GM23338 (cell line): ENCODE data around the gene RNF34. TPM values are rescaled to one million over a fixed set of nuclear protein-coding genes. Genes with fewer than 3 reads are reported as not detected.

Source experiments
- ATAC-seq: fragments of 200-7000 bp; cut with Tn5 transposase; 3 replicates; pipeline ENCODE4 v1.9.1; 2020
- DNase-seq: peaks from one replicate; pipeline ENCODE4 v3.0.0-alpha.2; 2015; ENCODE audit warnings: low spot score
- H2AFZ ChIP-seq: fragments of 200-600 bp; sonication (generic); 2 replicates; pipeline ENCODE4 v1.8.0; 2016; ENCODE audit warnings: antibody characterized with exemption, mild to moderate bottlenecking, moderate library complexity
- H3F3A ChIP-seq: fragments of 200-600 bp; sonication (generic); replicated peaks from 2 replicates; pipeline ENCODE4 v1.8.0; 2017; ENCODE audit warnings: antibody characterized with exemption, mixed run types, low read depth
- H3K27ac ChIP-seq: fragments of 200-600 bp; sonication (generic); 2 replicates; pipeline ENCODE4 v1.6.1; 2016; ENCODE audit warnings: low read depth
- H3K27me3 ChIP-seq: fragments of 200-600 bp; sonication (generic); 2 replicates; pipeline ENCODE4 v1.8.0; 2016; ENCODE audit warnings: mild to moderate bottlenecking, mixed run types, moderate library complexity; ENCODE audit not compliant: insufficient read depth
- H3K36me3 ChIP-seq: fragments of 200-600 bp; sonication (generic); 2 replicates; pipeline ENCODE4 v1.8.0; 2016; ENCODE audit warnings: mild to moderate bottlenecking; ENCODE audit not compliant: insufficient read depth
- H3K4me1 ChIP-seq: fragments of 200-600 bp; sonication (generic); 2 replicates; pipeline ENCODE4 v1.8.0; 2016; ENCODE audit warnings: mild to moderate bottlenecking, moderate library complexity; ENCODE audit not compliant: insufficient read depth
- H3K4me2 ChIP-seq: fragments of 200-600 bp; sonication (generic); 2 replicates; pipeline ENCODE4 v1.7.1; 2017; ENCODE audit warnings: mixed run types
- H3K4me3 ChIP-seq: fragments of 200-600 bp; sonication (generic); 2 replicates; pipeline ENCODE4 v1.6.1; 2016; ENCODE audit warnings: mixed run types
- H3K79me2 ChIP-seq: fragments of 200-600 bp; sonication (generic); replicated peaks from 2 replicates; pipeline ENCODE4 v1.8.0; 2017; ENCODE audit warnings: mild to moderate bottlenecking; ENCODE audit not compliant: insufficient read depth
- H3K9me2 ChIP-seq: fragments of 200-600 bp; sonication (generic); 2 replicates; pipeline ENCODE4 v1.8.0; 2017; ENCODE audit not compliant: insufficient read depth
- H4K20me1 ChIP-seq: fragments of 200-600 bp; sonication (generic); replicated peaks from 2 replicates; pipeline ENCODE4 v1.8.0; 2017; ENCODE audit warnings: mild to moderate bottlenecking; ENCODE audit not compliant: insufficient read depth
- H3K27ac Mint-ChIP-seq: 2 replicates; pipeline ENCODE4 v1.8.0; 2020; ENCODE audit warnings: inconsistent platforms, mild to moderate bottlenecking, moderate library complexity, mixed read lengths
- H3K27me3 Mint-ChIP-seq: 3 replicates; pipeline ENCODE4 v1.8.0; 2022; ENCODE audit warnings: low read depth, mild to moderate bottlenecking, moderate library complexity, mixed read lengths, inconsistent platforms; ENCODE audit not compliant: insufficient read depth, poor library complexity
- H3K36me3 Mint-ChIP-seq: 3 replicates; pipeline ENCODE4 v1.8.0; 2021; ENCODE audit warnings: low read depth, mild to moderate bottlenecking, inconsistent platforms, moderate library complexity, mixed read lengths
- H3K4me1 Mint-ChIP-seq: 3 replicates; pipeline ENCODE4 v1.8.0; 2020; ENCODE audit warnings: mild to moderate bottlenecking, inconsistent platforms, mixed read lengths
- H3K4me3 Mint-ChIP-seq: 3 replicates; pipeline ENCODE4 v1.8.0; 2021; ENCODE audit warnings: moderate library complexity, mild to moderate bottlenecking, inconsistent platforms, mixed read lengths
- H3K9me3 Mint-ChIP-seq: 3 replicates; pipeline ENCODE4 v1.8.0; 2020; ENCODE audit warnings: moderate library complexity, mild to moderate bottlenecking, inconsistent platforms, mixed read lengths
- EZH2 ChIP-seq: fragments of 200-600 bp; sonication (generic); IDR thresholded peaks from one replicate; pipeline ENCODE4 v1.8.0; 2017; ENCODE audit warnings: antibody characterized with exemption, mild to moderate bottlenecking, low read depth; ENCODE audit not compliant: unreplicated experiment
- EZH2phosphoT487 ChIP-seq: fragments of 200-600 bp; sonication (generic); IDR thresholded peaks from one replicate; pipeline ENCODE4 v1.8.1; 2018; ENCODE audit warnings: antibody characterized with exemption; ENCODE audit not compliant: unreplicated experiment
- STAT1 ChIP-seq: IDR thresholded peaks from one replicate; pipeline ENCODE4 v1.6.1; 2016; ENCODE audit warnings: antibody characterized with exemption; ENCODE audit not compliant: unreplicated experiment
- polyA plus RNA-seq: library from polyadenylated mRNA; unstranded; fragments of >200 nt; fragmentation: Nextera tagmentation; extraction: Ambion mirVana; gene quantifications from 2 replicates; pipeline ENCODE4 v1.2.1, GENCODE V29; 2016
- total RNA-seq: library from RNA; depleted of rRNA; stranded (reverse); fragments of >200 nt; shearing (Covaris generic); gene quantifications from 2 replicates; pipeline ENCODE4 v1.2.3, GENCODE V29; 2014
- TF ChIP-seq, protein P1 (sequence below), 2 experiments: fragments of 200-600 bp in 1 of 2; sonication (generic) in 1 of 2; conservative IDR thresholded peaks; 2 replicates each; pipeline versions ENCODE4 v1.5.1 to v1.6.1; 2016 to 2017; ENCODE audit warnings: antibody characterized with exemption in 2 of 2, low read depth in 2 of 2, mild to moderate bottlenecking in 2 of 2, moderate library complexity in 1 of 2
- TF ChIP-seq, protein P2 (sequence below): IDR thresholded peaks from 2 replicates; pipeline ENCODE4 v1.6.1; 2016; ENCODE audit warnings: antibody characterized with exemption

RNF34 gene
- total and polyA plus RNA-seq, 2 experiments from 2014 or later: 47.2 to 63.3 TPM

DNA sequence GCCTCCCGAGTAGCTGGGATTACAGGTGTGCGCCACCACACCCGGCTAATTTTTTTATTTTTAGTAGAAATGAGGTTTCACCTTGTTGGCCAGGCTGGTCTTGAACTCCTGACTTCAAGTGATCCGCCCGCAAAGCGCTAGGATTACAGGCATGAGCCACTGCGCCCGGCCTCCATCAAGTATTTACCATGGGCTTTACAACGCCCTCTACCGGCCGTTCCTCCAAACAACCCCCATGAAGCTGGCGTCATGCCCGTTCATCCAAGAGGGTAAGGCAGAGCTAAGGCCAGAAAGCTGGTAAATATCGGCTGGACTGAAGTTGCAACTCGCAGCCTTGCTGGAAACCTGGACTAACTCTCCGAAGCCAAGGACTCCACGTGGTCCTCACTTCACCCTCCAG, 41.6 kb downstream of the RNF34 start:
- ATAC-seq (no peak), DNase-seq (peak; percentile 62)
- Mint-ChIP-seq H3K4me1 (peaks cover 5% of the 10 kb centered on the region; the same call in 2 of the 3 replicates), H3K4me3 (no peak overlapping the region), H3K9me3 (no peaks in the 10 kb centered on the region; the same call in 1 of the 3 replicates), H3K27me3 (peaks cover 18% of the 10 kb centered on the region), H3K27ac (no peak overlapping the region), H3K36me3 (peaks cover 82% of the 10 kb centered on the region)
- Histone ChIP-seq H3K27ac (no peak overlapping the region), H3K4me2 (no peak overlapping the region), H2AFZ (no peak overlapping the region), H3K4me1 (no peaks in the 10 kb centered on the region), H3K9me2 (no peaks in the 10 kb centered on the region), H3K79me2 (peaks cover 14% of the 10 kb centered on the region), H3K27me3 (no peaks in the 10 kb centered on the region), H3K36me3 (peaks cover 35% of the 10 kb centered on the region; the same call in 1 of the 2 replicates), H4K20me1 (peaks cover 18% of the 10 kb centered on the region; the same call in 1 of the 2 replicates), H3F3A (peaks cover 18% of the 10 kb centered on the region; the same call in 1 of the 2 replicates), H3K4me3 (no peak overlapping the region)
- no peak for TF ChIP-seq EZH2
- TF ChIP-seq, protein P1, sequence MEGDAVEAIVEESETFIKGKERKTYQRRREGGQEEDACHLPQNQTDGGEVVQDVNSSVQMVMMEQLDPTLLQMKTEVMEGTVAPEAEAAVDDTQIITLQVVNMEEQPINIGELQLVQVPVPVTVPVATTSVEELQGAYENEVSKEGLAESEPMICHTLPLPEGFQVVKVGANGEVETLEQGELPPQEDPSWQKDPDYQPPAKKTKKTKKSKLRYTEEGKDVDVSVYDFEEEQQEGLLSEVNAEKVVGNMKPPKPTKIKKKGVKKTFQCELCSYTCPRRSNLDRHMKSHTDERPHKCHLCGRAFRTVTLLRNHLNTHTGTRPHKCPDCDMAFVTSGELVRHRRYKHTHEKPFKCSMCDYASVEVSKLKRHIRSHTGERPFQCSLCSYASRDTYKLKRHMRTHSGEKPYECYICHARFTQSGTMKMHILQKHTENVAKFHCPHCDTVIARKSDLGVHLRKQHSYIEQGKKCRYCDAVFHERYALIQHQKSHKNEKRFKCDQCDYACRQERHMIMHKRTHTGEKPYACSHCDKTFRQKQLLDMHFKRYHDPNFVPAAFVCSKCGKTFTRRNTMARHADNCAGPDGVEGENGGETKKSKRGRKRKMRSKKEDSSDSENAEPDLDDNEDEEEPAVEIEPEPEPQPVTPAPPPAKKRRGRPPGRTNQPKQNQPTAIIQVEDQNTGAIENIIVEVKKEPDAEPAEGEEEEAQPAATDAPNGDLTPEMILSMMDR (conservative IDR thresholded peaks at IDR 0.05; ENCODE audit: low read depth in 2 of 2): peak; percentile 62 to 63

DNA sequence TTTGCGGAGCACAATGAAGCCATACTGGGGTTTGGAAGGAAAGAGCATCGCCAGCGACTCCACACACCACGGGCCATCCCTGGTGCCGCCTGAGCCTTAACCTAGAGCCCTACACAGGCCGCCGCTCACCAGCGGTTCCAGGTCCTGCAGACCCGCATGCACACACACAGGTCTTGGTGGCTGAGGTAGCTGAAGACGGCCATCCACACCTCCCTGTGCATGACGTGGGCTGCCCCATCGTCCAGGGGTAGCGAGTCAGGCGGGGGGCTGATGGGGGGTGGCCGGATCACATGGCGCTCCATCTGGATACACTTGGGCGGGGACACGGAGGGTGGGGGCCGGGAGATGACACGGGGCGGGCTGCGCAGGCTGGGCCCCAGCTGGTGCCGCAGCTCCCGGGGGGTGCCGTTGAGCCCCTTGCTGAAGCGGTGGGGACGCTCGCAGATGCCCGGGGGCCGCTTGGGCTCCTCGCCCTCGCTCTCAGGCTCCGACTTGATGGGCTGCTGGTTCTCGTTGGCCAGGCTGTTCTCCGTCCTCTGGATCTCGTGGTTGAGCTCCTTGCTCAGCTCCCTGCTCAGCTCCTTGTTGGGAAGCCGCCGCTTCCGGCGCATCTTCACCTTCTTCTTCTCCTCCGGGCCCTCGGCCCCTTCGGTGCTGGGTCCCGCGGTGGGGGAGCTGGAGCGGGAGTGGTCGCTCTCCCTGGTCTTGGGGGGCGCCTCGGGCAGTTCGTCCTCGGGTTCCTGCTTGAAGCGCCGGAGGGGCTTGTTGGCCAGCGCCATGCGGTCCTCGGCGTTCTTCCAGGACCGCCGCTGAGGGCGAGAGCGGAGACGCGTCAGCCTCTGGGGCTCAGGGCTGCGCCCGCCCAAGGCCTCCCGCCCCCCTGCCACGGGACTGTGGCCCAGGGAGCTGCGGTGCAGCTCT, 42.4 kb downstream of the RNF34 start:
- Histone ChIP-seq H3K36me3 (peaks cover 30% of the 10 kb centered on the region; the same call in 1 of the 2 replicates), H3K79me2 (peaks cover 15% of the 10 kb centered on the region), H3K4me1 (no peaks in the 10 kb centered on the region), H3F3A (peaks cover 18% of the 10 kb centered on the region), H3K4me3 (no peak overlapping the region), H2AFZ (no peak overlapping the region), H3K27ac (peak overlapping the region; percentile 59; the same call in 1 of the 2 replicates), H3K9me2 (no peaks in the 10 kb centered on the region), H3K27me3 (no peaks in the 10 kb centered on the region), H4K20me1 (peaks cover 25% of the 10 kb centered on the region), H3K4me2 (no peak overlapping the region)
- DNase-seq (no peak), ATAC-seq (no peak)
- TF ChIP-seq STAT1: no peak
- peaks cover 5% of the 10 kb centered on the region; the same call in 2 of the 3 replicates for H3K4me1 Mint-ChIP-seq
- H3K4me3 Mint-ChIP-seq: no peak overlapping the region
- no peaks in the 10 kb centered on the region; the same call in 2 of the 3 replicates for H3K9me3 Mint-ChIP-seq
- H3K27ac Mint-ChIP-seq: no peak overlapping the region
- peaks cover 75% of the 10 kb centered on the region for H3K36me3 Mint-ChIP-seq
- H3K27me3 Mint-ChIP-seq: peaks cover 20% of the 10 kb centered on the region

DNA sequence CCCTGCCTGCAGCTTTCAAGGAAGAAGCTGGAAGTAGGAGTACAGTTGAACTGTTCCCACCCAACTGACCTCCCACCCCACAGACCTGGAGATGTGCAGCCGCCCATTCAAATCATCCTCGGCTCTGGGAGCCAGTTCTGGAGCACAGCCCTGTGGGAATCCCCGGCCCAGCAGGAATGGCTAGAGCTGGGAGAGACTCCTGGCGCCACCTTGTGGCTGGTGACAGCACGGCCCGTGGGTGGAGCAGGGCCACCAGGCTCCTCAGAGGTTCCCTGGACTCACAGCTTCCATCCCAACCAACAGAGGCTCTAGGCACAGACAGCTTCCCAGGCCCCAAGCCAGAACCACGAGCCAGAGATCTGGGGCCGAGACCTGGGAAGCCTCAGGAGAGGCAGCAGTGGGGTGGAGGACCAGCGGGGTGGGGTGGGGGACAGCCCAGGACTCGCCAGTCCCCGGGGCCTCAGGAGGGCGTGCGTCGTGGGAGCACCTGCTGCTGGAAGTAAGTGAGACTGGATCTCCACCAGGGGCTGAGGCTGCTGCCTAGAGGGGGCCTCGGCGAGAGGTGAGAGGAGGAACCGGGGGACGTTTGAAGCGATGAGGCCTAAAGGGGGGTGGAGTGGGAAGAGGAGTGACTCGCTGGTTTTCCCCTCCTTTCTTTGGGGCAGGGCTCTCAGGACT, 43.4 kb downstream of the RNF34 start:
- Histone ChIP-seq H4K20me1 (peaks cover 29% of the 10 kb centered on the region), H3K79me2 (peaks cover 24% of the 10 kb centered on the region), H3K9me2 (no peaks in the 10 kb centered on the region), H2AFZ (no peak overlapping the region), H3K4me3 (no peak overlapping the region), H3K4me2 (no peak overlapping the region), H3K27ac (peak overlapping the region; percentile 72; the same call in 1 of the 2 replicates), H3F3A (peaks cover 18% of the 10 kb centered on the region), H3K4me1 (no peaks in the 10 kb centered on the region), H3K36me3 (peaks cover 25% of the 10 kb centered on the region; the same call in 1 of the 2 replicates), H3K27me3 (no peaks in the 10 kb centered on the region)
- H3K4me3 Mint-ChIP-seq: no peak overlapping the region
- H3K4me1 Mint-ChIP-seq: peaks cover 5% of the 10 kb centered on the region; the same call in 2 of the 3 replicates
- peaks cover 66% of the 10 kb centered on the region for H3K36me3 Mint-ChIP-seq
- DNase-seq (peak; percentile 91), ATAC-seq (peak; percentile 93)
- no peaks in the 10 kb centered on the region for H3K9me3 Mint-ChIP-seq
- H3K27ac Mint-ChIP-seq: peak overlapping the region; percentile 92; the same call in 1 of the 2 replicates
- peaks cover 19% of the 10 kb centered on the region for H3K27me3 Mint-ChIP-seq
- TF ChIP-seq, protein P1 (conservative IDR thresholded peaks at IDR 0.05; ENCODE audit: low read depth in 2 of 2): peak; percentile 90 to 92
- no peak for TF ChIP-seq EZH2
- TF ChIP-seq, protein P2, sequence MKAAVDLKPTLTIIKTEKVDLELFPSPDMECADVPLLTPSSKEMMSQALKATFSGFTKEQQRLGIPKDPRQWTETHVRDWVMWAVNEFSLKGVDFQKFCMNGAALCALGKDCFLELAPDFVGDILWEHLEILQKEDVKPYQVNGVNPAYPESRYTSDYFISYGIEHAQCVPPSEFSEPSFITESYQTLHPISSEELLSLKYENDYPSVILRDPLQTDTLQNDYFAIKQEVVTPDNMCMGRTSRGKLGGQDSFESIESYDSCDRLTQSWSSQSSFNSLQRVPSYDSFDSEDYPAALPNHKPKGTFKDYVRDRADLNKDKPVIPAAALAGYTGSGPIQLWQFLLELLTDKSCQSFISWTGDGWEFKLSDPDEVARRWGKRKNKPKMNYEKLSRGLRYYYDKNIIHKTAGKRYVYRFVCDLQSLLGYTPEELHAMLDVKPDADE: no peak
- TF ChIP-seq EZH2phosphoT487: no peak
